PC-3 (cell line): ENCODE measurements around the gene ADCY10.

Experiments used
- CTCF ChIP-seq: fragments of 300-600 bp; sonication (generic); conservative IDR thresholded peaks from 2 replicates; pipeline ENCODE4 v1.5.1; 2017; ENCODE audit warnings: antibody characterized with exemption, low read depth, mild to moderate bottlenecking, low read length
- EZH2 ChIP-seq: fragments of 300-600 bp; sonication (generic); IDR thresholded peaks from one replicate; pipeline ENCODE4 v1.6.1; 2017; ENCODE audit warnings: antibody characterized with exemption, mild to moderate bottlenecking, low read length; ENCODE audit not compliant: unreplicated experiment

- TF ChIP-seq CTCF (no peak), EZH2 (no peak)
These were observed 3.4 kb downstream of the ADCY10 start for GRCh38 chr1:167910530-167910929.
